DOHH2 (cell line): ENCODE results near the gene ANTXRL.

ENCODE experiments used
- EZH2phosphoT487 ChIP-seq: fragments of 200-600 bp; sonication (generic); IDR thresholded peaks from 2 replicates; pipeline ENCODE4 v1.6.1; 2017; ENCODE audit warnings: borderline replicate concordance, mild to moderate bottlenecking, antibody characterized with exemption, low read length, moderate library complexity, mixed read lengths
- TF ChIP-seq, protein P1 (sequence below): fragments of 200-600 bp; sonication (generic); IDR thresholded peaks from one replicate; pipeline ENCODE4 v1.5.1; 2014; ENCODE audit warnings: antibody characterized with exemption, mild to moderate bottlenecking, low read depth, low read length; ENCODE audit not compliant: poor library complexity, severe bottlenecking

DNA sequence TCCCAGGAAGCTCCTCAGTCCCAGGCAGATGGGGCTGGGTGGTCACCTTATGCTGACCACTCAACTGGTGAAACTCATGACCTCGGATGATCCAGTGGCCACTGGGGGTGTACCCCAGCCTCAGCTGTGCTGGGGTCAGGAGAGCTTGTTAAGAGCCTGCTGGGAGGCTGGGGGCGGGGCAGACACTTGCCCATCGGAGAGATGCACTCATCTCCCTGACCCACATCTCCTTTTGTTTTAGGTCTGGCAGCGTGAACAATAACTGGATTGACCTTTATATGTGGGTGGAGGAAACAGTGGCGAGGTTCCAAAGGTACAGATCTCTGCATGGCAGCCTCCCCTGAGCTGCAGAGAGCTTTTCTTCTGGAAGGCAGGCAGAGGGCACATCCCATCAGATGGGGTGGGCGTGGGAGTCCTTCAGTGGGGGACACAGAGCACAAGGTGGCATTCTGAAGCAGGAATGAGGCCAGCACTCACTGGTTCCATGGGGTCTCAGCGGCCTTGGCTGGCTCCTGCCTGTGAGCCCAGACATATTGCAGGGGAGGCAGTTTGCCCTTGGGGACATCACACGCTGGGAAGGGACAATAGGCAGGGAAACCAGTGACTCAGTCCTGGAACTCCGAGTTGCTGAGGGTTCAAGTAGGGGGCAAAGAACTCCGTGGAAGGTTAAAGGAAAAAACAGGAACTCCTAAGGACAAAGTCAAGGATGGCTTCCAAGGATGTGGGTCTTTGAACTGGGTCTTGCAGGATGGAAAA lies 5.2 kb downstream of the ANTXRL start:
- TF ChIP-seq, protein P1, sequence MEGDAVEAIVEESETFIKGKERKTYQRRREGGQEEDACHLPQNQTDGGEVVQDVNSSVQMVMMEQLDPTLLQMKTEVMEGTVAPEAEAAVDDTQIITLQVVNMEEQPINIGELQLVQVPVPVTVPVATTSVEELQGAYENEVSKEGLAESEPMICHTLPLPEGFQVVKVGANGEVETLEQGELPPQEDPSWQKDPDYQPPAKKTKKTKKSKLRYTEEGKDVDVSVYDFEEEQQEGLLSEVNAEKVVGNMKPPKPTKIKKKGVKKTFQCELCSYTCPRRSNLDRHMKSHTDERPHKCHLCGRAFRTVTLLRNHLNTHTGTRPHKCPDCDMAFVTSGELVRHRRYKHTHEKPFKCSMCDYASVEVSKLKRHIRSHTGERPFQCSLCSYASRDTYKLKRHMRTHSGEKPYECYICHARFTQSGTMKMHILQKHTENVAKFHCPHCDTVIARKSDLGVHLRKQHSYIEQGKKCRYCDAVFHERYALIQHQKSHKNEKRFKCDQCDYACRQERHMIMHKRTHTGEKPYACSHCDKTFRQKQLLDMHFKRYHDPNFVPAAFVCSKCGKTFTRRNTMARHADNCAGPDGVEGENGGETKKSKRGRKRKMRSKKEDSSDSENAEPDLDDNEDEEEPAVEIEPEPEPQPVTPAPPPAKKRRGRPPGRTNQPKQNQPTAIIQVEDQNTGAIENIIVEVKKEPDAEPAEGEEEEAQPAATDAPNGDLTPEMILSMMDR: no peak
- no peak for TF ChIP-seq EZH2phosphoT487
